Measurements from ENCODE around the gene CA11. TPM values are rescaled to one million over a fixed set of nuclear protein-coding genes. Genes with fewer than 3 reads are reported as not detected.
A peak's percentile ranks its signal among the peaks of the same experiment; 100 is the strongest.

Gene CA11
- total RNA-seq, 8 experiments from 2014 or later: 18.4 to 62.1 (median 32.0) TPM

GRCh38 chr19:48629599-48630295, 16.2 kb downstream of the CA11 start:
- Histone ChIP-seq H3K4me3 (peak overlapping the region in 2 of 5 donors; percentile 0 to 11), H3K4me1 (replicated peaks in 1 of 2) (peaks cover 45 to 53% of the 10 kb centered on the region in 2 donors), H3K27ac (peak overlapping the region; percentile 78 to 82)
- in situ Hi-C loops (cut with MboI; ENCODE audit: low pct_unique_long_range_greater_than_20kb in 2 of 9, low sequenced_read_pairs in 9 of 9, unreplicated experiment in 9 of 9): loop anchor here in 1 of 9 experiments (25.0 kb wide), 1 partner anchor 333 kb away; the partner anchor contains the start of genes BAX and FTL
- WGBS, 10 experiments: 0 to 81% (median 60%) methylated on average over 1 to 8 of the region's 48 CpGs; no CpG with 5 or more reads in 7 of the 10 experiments
- peak; percentile 34 to 85 (median 68) for ATAC-seq (replicated peaks in 6 of 8)

DNA sequence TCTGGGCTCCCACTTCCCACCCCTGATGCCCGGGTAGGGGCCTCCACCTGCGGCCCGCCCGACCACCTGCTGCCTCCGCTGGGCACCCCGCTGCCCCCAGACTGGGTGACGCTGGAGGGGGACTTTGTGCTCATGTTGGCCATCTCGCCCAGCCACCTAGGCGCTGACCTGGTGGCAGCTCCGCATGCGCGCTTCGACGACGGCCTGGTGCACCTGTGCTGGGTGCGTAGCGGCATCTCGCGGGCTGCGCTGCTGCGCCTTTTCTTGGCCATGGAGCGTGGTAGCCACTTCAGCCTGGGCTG, 16.7 kb downstream of the CA11 start:
- 91% methylated on average over 7 of the region's 22 CpGs; no CpG with 5 or more reads in 9 of the 10 experiments for WGBS, 10 experiments
- Histone ChIP-seq H3K27ac (peak overlapping the region; percentile 78 to 82), H3K4me1 (replicated peaks in 1 of 2) (peaks cover 43 to 50% of the 10 kb centered on the region in 2 donors), H3K4me3 (no peak overlapping the region)
- in situ Hi-C loops (cut with MboI; ENCODE audit: low pct_unique_long_range_greater_than_20kb in 2 of 9, low sequenced_read_pairs in 9 of 9, unreplicated experiment in 9 of 9): loop anchor here in 1 of 9 experiments (25.0 kb wide), 1 partner anchor 333 kb away; the partner anchor contains the start of genes BAX and FTL
- no peak for ATAC-seq (replicated peaks in 6 of 8)

DNA sequence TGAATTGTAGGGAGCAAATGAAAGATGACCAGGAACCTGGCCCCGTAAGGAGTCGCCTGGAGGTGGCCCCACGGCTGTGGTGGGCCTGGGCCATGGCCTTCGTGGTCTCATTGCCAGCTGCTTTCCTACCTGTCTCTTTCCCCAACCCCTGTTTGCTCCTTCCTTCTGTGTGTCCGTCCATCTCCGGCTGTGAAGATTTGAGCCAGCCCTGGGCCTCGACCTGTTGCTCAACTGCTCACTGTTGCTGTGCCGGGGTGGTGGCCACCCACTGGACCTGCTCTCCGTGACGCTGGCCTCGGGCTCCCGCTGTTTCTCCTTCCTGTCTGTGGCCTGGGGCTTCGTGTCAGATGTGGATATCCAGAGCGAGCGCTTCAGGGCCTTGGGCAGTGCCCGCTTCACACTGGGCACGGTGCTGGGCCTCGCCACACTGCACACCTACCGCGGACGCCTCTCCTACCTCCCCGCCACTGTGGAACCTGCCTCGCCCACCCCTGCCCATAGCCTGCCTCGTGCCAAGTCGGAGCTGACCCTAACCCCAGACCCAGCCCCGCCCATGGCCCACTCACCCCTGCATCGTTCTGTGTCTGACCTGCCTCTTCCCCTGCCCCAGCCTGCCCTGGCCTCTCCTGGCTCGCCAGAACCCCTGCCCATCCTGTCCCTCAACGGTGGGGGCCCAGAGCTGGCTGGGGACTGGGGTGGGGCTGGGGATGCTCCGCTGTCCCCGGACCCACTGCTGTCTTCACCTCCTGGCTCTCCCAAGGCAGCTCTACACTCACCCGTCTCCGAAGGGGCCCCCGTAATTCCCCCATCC, 17.3 kb downstream of the CA11 start:
- Histone ChIP-seq H3K4me1 (replicated peaks in 1 of 2) (peaks cover 38 to 45% of the 10 kb centered on the region in 2 donors), H3K4me3 (no peak overlapping the region), H3K27ac (peak overlapping the region in 1 of 2 donors; percentile 78)
- in situ Hi-C loops (cut with MboI; ENCODE audit: low pct_unique_long_range_greater_than_20kb in 2 of 9, low sequenced_read_pairs in 9 of 9, unreplicated experiment in 9 of 9): loop anchor here in 1 of 9 experiments (25.0 kb wide), 1 partner anchor 334 kb away; the partner anchor contains the start of genes BAX and FTL
- no CpG with 5 or more reads among the region's 34 CpGs for WGBS, 10 experiments
- no peak for ATAC-seq (replicated peaks in 6 of 8)

- in situ Hi-C loops (cut with MboI; ENCODE audit: low pct_unique_long_range_greater_than_20kb in 2 of 9, low sequenced_read_pairs in 9 of 9, unreplicated experiment in 9 of 9): loop anchor here in 1 of 9 experiments (25.0 kb wide), 1 partner anchor 334 kb away; the partner anchor contains the start of genes BAX and FTL
- no peak for ATAC-seq (replicated peaks in 6 of 8)
- Histone ChIP-seq H3K4me1 (replicated peaks in 1 of 2) (peaks cover 37 to 46% of the 10 kb centered on the region in 2 donors), H3K27ac (no peak overlapping the region), H3K4me3 (no peak overlapping the region)
- WGBS, 10 experiments: 58 to 98% (median 80%) methylated on average over 2 to 6 of the region's 17 CpGs; no CpG with 5 or more reads in 7 of the 10 experiments
Measured at GRCh38 chr19:48627865-48628314, 18.1 kb downstream of the CA11 start.

- in situ Hi-C loops (cut with MboI; ENCODE audit: low pct_unique_long_range_greater_than_20kb in 2 of 9, low sequenced_read_pairs in 9 of 9, unreplicated experiment in 9 of 9): loop anchor here in 1 of 9 experiments (25.0 kb wide), 1 partner anchor 335 kb away; the partner anchor contains the start of genes BAX and FTL
- Histone ChIP-seq H3K27ac (no peak overlapping the region), H3K4me1 (replicated peaks in 1 of 2) (peaks cover 39 to 48% of the 10 kb centered on the region in 2 donors), H3K4me3 (no peak overlapping the region)
- ATAC-seq (replicated peaks in 6 of 8): no peak
- WGBS, 10 experiments: 100% methylated on average over 1 of the region's 6 CpGs; no CpG with 5 or more reads in 9 of the 10 experiments
Measured at GRCh38 chr19:48627201-48627864, 18.7 kb downstream of the CA11 start.

DNA sequence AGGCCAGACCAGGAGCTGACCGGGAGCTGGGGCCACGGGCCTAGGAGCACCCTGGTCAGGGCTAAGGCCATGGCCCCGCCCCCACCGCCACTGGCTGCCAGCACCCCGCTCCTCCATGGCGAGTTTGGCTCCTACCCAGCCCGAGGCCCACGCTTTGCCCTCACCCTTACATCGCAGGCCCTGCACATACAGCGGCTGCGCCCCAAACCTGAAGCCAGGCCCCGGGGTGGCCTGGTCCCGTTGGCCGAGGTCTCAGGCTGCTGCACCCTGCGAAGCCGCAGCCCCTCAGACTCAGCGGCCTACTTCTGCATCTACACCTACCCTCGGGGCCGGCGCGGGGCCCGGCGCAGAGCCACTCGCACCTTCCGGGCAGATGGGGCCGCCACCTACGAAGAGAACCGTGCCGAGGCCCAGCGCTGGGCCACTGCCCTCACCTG, 20.1 kb downstream of the CA11 start:
- in situ Hi-C loops (cut with MboI; ENCODE audit: low pct_unique_long_range_greater_than_20kb in 2 of 9, low sequenced_read_pairs in 9 of 9, unreplicated experiment in 9 of 9): loop anchor here in 1 of 9 experiments (25.0 kb wide), 1 partner anchor 336 kb away; the partner anchor contains the start of genes BAX and FTL
- Histone ChIP-seq H3K27ac (no peak overlapping the region), H3K4me3 (peak overlapping the region in 1 of 5 donors; percentile 51)

GRCh38 chr19:48624791-48625723, 20.9 kb downstream of the CA11 start:
- Histone ChIP-seq H3K27ac (no peak overlapping the region), H3K4me3 (peak overlapping the region; percentile 43 to 54 (median 49)), H3K4me1 (replicated peaks in 1 of 2) (peaks cover 16 to 25% of the 10 kb centered on the region in 2 donors)
- in situ Hi-C loops (cut with MboI; ENCODE audit: low pct_unique_long_range_greater_than_20kb in 2 of 9, low sequenced_read_pairs in 9 of 9, unreplicated experiment in 9 of 9): loop anchor here in 1 of 9 experiments (25.0 kb wide), 1 partner anchor 337 kb away; the partner anchor contains the start of genes BAX and FTL
- 31 to 83% (median 63%) methylated on average over 2 to 12 of the region's 24 CpGs; no CpG with 5 or more reads in 1 of the 10 experiments for WGBS, 10 experiments
- ATAC-seq (replicated peaks in 6 of 8): no peak

More for the DNA sequence above, 20.1 kb downstream of the CA11 start:
- peaks cover 25 to 34% of the 10 kb centered on the region in 2 donors for H3K4me1 ChIP-seq (replicated peaks in 1 of 2)
- no peak for ATAC-seq (replicated peaks in 6 of 8)
- 92 to 95% methylated on average over 6 to 22 of the region's 30 CpGs; no CpG with 5 or more reads in 8 of the 10 experiments for WGBS, 10 experiments

GRCh38 chr19:48624067-48624594, 21.9 kb downstream of the CA11 start:
- 0 to 2% (median 2%) methylated on average over 1 to 10 of the region's 40 CpGs; no CpG with 5 or more reads in 7 of the 10 experiments for WGBS, 10 experiments
- in situ Hi-C loops (cut with MboI; ENCODE audit: low pct_unique_long_range_greater_than_20kb in 2 of 9, low sequenced_read_pairs in 9 of 9, unreplicated experiment in 9 of 9): no loop called here
- peaks cover 12 to 16% of the 10 kb centered on the region in 2 donors for H3K4me1 ChIP-seq (replicated peaks in 1 of 2)
- ATAC-seq (replicated peaks in 6 of 8): peak; percentile 68 to 80 (median 77)
- peak overlapping the region; percentile 93 to 97 for H3K27ac ChIP-seq
- H3K4me3 ChIP-seq: peak overlapping the region; percentile 43 to 54 (median 49)

DNA sequence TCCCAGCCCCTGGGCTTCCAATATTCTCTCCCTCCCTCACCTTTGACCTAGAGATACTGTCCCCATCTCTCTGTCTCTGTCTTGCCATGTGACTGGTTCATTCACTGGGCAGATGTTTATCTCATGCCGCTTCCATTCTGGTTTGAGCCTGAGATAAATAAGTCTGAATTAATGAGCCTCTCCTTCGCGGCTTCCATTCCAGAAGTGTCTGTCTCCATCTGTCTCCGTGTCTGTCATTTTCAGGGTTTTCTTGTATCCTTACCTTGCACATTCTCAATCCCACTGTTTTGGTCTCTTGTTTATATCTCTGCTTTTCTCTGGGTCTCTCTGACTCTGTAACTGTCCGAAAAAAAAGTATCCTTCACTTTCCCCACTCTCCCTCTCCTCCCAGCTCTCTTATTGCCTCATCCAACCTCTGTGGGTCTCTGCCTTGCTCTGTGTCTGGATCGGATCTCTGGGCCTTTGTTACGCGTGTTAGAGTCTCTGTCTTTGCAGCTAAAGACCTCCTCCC, 22.4 kb downstream of the CA11 start:
- WGBS, 10 experiments: 2 to 27% (median 7%) methylated on average over 1 to 8 of the region's 8 CpGs
- peak in 4 of 8 experiments; percentile 3 to 12 (median 5) for ATAC-seq (replicated peaks in 6 of 8)
- Histone ChIP-seq H3K4me1 (replicated peaks in 1 of 2) (peaks cover 12 to 15% of the 10 kb centered on the region in 2 donors), H3K4me3 (peak overlapping the region; percentile 30 to 51 (median 35)), H3K27ac (peak overlapping the region; percentile 93 to 97)
- in situ Hi-C loops (cut with MboI; ENCODE audit: low pct_unique_long_range_greater_than_20kb in 2 of 9, low sequenced_read_pairs in 9 of 9, unreplicated experiment in 9 of 9): no loop called here

DNA sequence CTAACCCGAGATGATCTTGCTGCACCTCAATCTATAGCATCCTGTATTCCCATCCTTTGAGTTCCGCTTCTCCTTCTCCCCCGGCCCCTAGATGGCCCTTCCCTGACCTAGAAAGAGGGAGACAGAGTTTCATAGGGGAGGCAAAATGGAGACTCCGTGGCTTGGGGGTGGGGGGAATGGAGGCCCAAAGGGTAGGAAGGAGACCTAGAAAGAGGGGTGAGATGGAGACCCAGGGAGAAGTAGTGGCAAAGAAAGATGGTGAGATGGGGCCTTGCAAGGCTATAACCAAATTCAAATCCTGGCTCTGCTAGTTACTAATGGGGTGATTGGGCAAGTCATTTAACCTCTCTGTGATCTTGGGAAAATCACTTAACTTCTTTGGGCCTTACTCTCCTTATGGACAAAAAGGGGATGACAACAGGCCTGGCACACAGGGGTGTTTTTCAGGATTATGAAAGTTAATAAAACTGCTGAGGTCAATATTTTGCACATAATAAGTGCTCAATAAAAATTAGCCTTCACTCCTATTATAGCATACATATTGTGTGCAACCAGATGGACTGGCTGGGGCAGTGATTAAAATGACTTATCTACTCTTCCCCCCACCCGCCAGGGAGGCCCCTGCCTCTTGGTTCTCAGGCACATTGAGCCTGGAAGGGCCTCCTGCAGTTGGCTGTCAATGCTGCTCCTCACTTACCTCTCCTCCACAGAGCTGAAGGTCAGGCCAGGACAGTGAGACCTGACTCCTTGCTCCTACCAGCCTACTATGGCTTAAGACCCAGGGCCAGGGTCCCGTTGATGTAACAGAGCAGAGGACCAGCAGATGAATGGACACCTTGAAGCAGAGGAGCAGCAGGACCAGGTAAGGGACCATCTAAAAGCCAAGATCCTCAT, 26.0 kb downstream of the CA11 start:
- ATAC-seq (replicated peaks in 6 of 8): no peak
- in situ Hi-C loops (cut with MboI; ENCODE audit: low pct_unique_long_range_greater_than_20kb in 2 of 9, low sequenced_read_pairs in 9 of 9, unreplicated experiment in 9 of 9): no loop called here
- H3K4me1 ChIP-seq (replicated peaks in 1 of 2): peaks cover 22 to 27% of the 10 kb centered on the region in 2 donors
- WGBS, 10 experiments: 0 to 100% (median 67%) methylated on average over 1 to 4 of the region's 6 CpGs; no CpG with 5 or more reads in 4 of the 10 experiments
- H3K4me3 ChIP-seq: peak overlapping the region; percentile 38 to 80 (median 42)
- H3K27ac ChIP-seq: peak overlapping the region; percentile 87
